GM13977 (cell line): ENCODE data around the gene ERC2.

Experiments used
- DNase-seq: peaks from one replicate; pipeline ENCODE4 v3.0.0; 2012; ENCODE audit warnings: low spot score
- CTCF ChIP-seq: IDR thresholded peaks from 2 replicates; pipeline ENCODE4 v1.5.1; 2012; ENCODE audit warnings: mild to moderate bottlenecking, control low read depth; ENCODE audit not compliant: insufficient read depth; ENCODE audit errors: extremely low read depth, missing control alignments
- in situ Hi-C: fragments of 300-500 bp; cut with MboI; formaldehyde crosslinking; loops from one replicate; pipeline ENCODE4 v1.12.0; 2022; ENCODE audit warnings: low sequenced_read_pairs, low pct_unique_long_range_greater_than_20kb, mixed read lengths, inconsistent platforms; ENCODE audit not compliant: unreplicated experiment

The ERC2 gene

GRCh38 chr3:55893045-55893664, 575.1 kb downstream of the ERC2 start:
- TF ChIP-seq CTCF: no peak
- no peak for DNase-seq
- in situ Hi-C loops: no loop called here

DNA sequence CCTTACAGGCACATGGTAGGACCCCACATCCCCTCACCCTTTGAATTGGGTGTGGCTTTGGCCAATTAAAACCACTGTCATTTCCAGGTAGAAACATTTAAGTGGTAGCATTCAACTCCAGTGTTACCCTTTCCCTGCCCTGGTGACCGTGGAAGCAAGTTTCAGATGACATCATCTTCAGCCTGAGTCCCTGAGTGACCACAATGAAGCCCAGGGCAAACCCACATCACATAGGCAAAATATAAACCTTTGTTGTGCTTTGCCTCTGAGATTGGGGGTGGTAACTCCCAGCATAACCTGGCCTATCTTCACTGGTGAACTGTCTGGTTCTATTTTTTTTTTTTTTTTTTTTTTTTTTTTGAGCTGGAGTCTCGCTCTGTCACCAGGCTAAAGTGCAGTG, 577.2 kb downstream of the ERC2 start:
- no peak for DNase-seq
- in situ Hi-C loops: no loop called here

GRCh38 chr3:55888282-55888885, 579.9 kb downstream of the ERC2 start:
- DNase-seq: no peak
- in situ Hi-C loops: no loop called here
- no peak for TF ChIP-seq CTCF

More for the DNA sequence above, 577.2 kb downstream of the ERC2 start:
- no peak for TF ChIP-seq CTCF

GRCh38 chr3:55885721-55886120, 582.5 kb downstream of the ERC2 start:
- no peak for DNase-seq
- TF ChIP-seq CTCF: no peak
- in situ Hi-C loops: no loop called here

- no peak for DNase-seq
- in situ Hi-C loops: no loop called here
- TF ChIP-seq CTCF: no peak
Measured at GRCh38 chr3:55884491-55885285, 583.6 kb downstream of the ERC2 start.

- no peak for TF ChIP-seq CTCF
- in situ Hi-C loops: no loop called here
- no peak for DNase-seq
Measured at GRCh38 chr3:55884066-55884465, 584.2 kb downstream of the ERC2 start.
